AG09309 (cell line): ENCODE results near the gene IGF2R.

Experiments
- DNase-seq: peaks from one replicate; pipeline ENCODE4 v3.0.0-alpha.2; 2010; ENCODE audit warnings: low read depth
- H3K4me3 ChIP-seq: 2 replicates; pipeline ENCODE4 v1.5.1; 2011; ENCODE audit warnings: mild to moderate bottlenecking, low read depth, low read length, moderate library complexity; ENCODE audit not compliant: control insufficient read depth
- TF ChIP-seq, protein P1 (sequence below): IDR thresholded peaks from 2 replicates; pipeline ENCODE4 v1.5.1; 2011; ENCODE audit warnings: mild to moderate bottlenecking, low read depth, low read length, inconsistent platforms; ENCODE audit not compliant: insufficient read depth, control insufficient read depth; ENCODE audit errors: missing control alignments

IGF2R gene

DNA sequence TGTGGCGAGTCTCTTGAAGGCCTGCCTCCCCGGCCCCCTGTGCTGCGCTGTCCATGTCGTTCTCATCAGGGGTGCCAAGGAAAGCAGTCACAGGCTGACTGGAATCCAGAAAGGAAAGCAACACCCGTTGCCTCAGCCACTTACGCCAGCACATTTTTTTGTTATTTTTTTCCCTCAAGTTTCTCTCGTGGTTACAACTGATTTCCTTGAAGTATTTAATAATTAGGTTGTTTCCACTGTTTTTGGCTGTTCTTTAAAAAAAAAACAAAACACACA, 134.9 kb downstream of the IGF2R start:
- TF ChIP-seq, protein P1, sequence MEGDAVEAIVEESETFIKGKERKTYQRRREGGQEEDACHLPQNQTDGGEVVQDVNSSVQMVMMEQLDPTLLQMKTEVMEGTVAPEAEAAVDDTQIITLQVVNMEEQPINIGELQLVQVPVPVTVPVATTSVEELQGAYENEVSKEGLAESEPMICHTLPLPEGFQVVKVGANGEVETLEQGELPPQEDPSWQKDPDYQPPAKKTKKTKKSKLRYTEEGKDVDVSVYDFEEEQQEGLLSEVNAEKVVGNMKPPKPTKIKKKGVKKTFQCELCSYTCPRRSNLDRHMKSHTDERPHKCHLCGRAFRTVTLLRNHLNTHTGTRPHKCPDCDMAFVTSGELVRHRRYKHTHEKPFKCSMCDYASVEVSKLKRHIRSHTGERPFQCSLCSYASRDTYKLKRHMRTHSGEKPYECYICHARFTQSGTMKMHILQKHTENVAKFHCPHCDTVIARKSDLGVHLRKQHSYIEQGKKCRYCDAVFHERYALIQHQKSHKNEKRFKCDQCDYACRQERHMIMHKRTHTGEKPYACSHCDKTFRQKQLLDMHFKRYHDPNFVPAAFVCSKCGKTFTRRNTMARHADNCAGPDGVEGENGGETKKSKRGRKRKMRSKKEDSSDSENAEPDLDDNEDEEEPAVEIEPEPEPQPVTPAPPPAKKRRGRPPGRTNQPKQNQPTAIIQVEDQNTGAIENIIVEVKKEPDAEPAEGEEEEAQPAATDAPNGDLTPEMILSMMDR: no peak
- no peak overlapping the region for H3K4me3 ChIP-seq
- DNase-seq: no peak

DNA sequence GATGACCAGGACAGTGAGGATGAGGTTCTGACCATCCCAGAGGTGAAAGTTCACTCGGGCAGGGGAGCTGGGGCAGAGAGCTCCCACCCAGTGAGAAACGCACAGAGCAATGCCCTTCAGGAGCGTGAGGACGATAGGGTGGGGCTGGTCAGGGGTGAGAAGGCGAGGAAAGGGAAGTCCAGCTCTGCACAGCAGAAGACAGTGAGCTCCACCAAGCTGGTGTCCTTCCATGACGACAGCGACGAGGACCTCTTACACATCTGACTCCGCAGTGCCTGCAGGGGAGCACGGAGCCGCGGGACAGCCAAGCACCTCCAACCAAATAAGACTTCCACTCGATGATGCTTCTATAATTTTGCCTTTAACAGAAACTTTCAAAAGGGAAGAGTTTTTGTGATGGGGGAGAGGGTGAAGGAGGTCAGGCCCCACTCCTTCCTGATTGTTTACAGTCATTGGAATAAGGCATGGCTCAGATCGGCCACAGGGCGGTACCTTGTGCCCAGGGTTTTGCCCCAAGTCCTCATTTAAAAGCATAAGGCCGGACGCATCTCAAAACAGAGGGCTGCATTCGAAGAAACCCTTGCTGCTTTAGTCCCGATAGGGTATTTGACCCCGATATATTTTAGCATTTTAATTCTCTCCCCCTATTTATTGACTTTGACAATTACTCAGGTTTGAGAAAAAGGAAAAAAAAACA, 136.1 kb downstream of the IGF2R start:
- TF ChIP-seq, protein P1: no peak
- no peak for DNase-seq
- H3K4me3 ChIP-seq: no peak overlapping the region

DNA sequence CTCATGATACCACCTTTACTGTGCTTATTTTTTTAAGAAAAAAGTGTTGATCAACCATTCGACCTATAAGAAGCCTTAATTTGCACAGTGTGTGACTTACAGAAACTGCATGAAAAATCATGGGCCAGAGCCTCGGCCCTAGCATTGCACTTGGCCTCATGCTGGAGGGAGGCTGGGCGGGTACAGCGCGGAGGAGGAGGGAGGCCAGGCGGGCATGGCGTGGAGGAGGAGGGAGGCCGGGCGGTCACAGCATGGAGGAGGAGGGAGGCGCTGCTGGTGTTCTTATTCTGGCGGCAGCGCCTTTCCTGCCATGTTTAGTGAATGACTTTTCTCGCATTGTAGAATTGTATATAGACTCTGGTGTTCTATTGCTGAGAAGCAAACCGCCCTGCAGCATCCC, 137.1 kb downstream of the IGF2R start:
- H3K4me3 ChIP-seq: no peak overlapping the region
- DNase-seq: no peak
- TF ChIP-seq, protein P1: no peak

DNA sequence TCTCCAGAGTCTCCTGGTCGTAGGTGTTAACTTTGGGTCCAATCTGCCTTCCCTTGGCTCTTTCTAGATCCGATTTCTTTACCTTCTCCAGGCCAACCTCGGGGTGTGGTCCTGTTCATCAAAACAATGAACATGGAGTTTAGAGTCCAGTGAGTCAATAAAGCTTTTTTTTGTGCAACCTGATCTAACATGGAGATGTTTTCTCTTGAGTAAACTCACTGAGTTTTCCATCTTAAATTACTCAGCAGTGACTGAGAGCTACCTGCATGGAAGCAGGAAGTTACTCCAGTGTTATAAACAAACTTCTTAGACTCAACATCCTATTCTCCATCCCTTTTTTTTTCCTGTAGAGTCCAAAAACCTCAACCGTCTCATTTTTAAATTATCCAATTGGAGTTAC, 137.8 kb downstream of the IGF2R start:
- TF ChIP-seq, protein P1: no peak
- DNase-seq: no peak
- no peak overlapping the region for H3K4me3 ChIP-seq

DNA sequence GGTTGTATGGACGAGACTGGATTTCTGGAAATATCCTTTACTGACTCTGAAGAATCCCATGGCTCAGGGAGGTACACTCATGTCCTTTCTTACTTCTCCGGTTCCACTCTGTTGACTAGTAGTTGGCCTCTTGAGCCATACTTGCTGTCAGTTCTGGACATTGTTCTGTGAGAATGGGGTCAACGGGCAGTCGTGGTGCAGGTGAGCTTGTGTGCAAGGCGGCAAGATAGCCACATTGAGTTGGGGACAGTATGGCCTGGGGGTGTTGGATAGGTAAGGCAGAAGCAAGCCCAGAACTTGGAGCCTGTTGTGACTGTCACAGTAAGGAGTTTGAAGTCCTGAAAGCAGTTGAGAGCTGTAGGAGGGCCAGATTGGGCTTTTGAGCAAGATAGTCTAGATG, 139.2 kb downstream of the IGF2R start:
- DNase-seq: no peak
- no peak overlapping the region for H3K4me3 ChIP-seq
- TF ChIP-seq, protein P1: no peak

DNA sequence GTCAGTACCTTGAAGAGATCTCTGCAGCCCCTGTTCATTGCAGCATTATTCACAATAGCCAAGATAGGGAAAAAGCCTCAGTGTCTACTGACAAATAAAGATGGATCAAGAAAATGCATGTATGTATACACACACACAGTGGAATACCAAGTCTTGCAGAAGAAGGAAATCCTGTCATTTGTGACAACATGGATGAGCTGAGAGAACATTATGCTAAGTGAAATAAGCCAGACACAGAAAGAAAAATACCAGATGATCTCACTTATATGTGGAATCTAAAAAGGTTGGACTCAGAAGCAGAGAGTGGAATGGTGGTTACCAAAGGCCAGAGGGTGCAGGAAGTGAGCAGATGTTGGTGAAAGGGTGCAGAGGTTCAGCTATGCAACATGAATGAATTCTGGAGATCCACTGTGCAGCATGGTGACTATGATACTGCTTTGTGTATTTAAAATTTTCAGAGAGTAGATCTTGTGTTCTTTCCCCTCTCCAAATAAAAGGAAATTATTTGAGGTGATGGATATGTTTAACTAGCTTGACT, 141.8 kb downstream of the IGF2R start:
- H3K4me3 ChIP-seq: no peak overlapping the region
- no peak for DNase-seq
- TF ChIP-seq, protein P1: no peak
